NCI-H2081 treated with DMSO at 0.1 percent for 48 hours (cell line): ENCODE results near the gene PTH.

Experiments
- DNase-seq: peaks from one replicate; lab custom pipeline; 2025; lab: John Stamatoyannopoulos, UW

PTH gene

GRCh38 chr11:13495929-13496328, at the start of gene PTH:
Gene PTH (minus strand): TSS chr11:13495997. CDS start chr11:13492855, 3,142 bp downstream.
- DNase-seq: no peak

- no peak for DNase-seq
These were observed 42.2 kb upstream of the PTH start for GRCh38 chr11:13538044-13538443.

- DNase-seq: no peak
These were observed 40.0 kb upstream of the PTH start for GRCh38 chr11:13535819-13536218.

GRCh38 chr11:13534358-13534757, 38.6 kb upstream of the PTH start:
- no peak for DNase-seq

GRCh38 chr11:13525257-13525656, 29.5 kb upstream of the PTH start:
- no peak for DNase-seq

- DNase-seq: no peak
These were observed 7.6 kb upstream of the PTH start for GRCh38 chr11:13503393-13503792.

- no peak for DNase-seq
These were observed 6.7 kb upstream of the PTH start for GRCh38 chr11:13502492-13502891.

- no peak for DNase-seq
These were observed 1.7 kb downstream of the PTH start for GRCh38 chr11:13494051-13494450.

GRCh38 chr11:13487661-13488030, 8.2 kb downstream of the PTH start:
- DNase-seq: no peak

GRCh38 chr11:13486926-13487660, 8.7 kb downstream of the PTH start:
- DNase-seq: no peak

GRCh38 chr11:13480198-13480597, 15.6 kb downstream of the PTH start:
- no peak for DNase-seq

- no peak for DNase-seq
These were observed 16.1 kb downstream of the PTH start for GRCh38 chr11:13479688-13480087.

- DNase-seq: no peak
These were observed 20.7 kb downstream of the PTH start for GRCh38 chr11:13475091-13475490.

- DNase-seq: no peak
These were observed 22.6 kb downstream of the PTH start for GRCh38 chr11:13473013-13473722.

GRCh38 chr11:13468750-13469149, 27.0 kb downstream of the PTH start:
- no peak for DNase-seq

- peak; percentile 31 for DNase-seq
These were observed 29.9 kb downstream of the PTH start for GRCh38 chr11:13465909-13466371.

GRCh38 chr11:13463779-13464290, 32.0 kb downstream of the PTH start:
- peak; percentile 0 for DNase-seq

GRCh38 chr11:13462901-13463778, 32.7 kb downstream of the PTH start, which contains the start of gene BTBD10:
Gene BTBD10 (minus strand): TSS chr11:13463222. CDS start chr11:13445124, 18,098 bp downstream.
- peak; percentile 63 for DNase-seq

GRCh38 chr11:13462311-13462900, 33.4 kb downstream of the PTH start:
- DNase-seq: peak; percentile 6

- DNase-seq: no peak
These were observed 34.5 kb downstream of the PTH start for GRCh38 chr11:13461291-13461690.

GRCh38 chr11:13450832-13451397, 44.9 kb downstream of the PTH start:
- DNase-seq: no peak
